B cell (primary cell): ENCODE measurements around the gene CDC42SE1.

Experiments used
- EZH2 ChIP-seq: IDR thresholded peaks from 2 replicates; pipeline ENCODE4 v1.6.1; 2012; ENCODE audit warnings: borderline replicate concordance, low read depth, mild to moderate bottlenecking, moderate library complexity, low read length; ENCODE audit not compliant: insufficient read depth, poor library complexity, severe bottlenecking
- TF ChIP-seq, protein P1 (sequence below): fragments of 200-600 bp; IDR thresholded peaks from one replicate; pipeline ENCODE4 v1.8.0; 2022; ENCODE audit warnings: antibody characterized with exemption, mild to moderate bottlenecking

DNA sequence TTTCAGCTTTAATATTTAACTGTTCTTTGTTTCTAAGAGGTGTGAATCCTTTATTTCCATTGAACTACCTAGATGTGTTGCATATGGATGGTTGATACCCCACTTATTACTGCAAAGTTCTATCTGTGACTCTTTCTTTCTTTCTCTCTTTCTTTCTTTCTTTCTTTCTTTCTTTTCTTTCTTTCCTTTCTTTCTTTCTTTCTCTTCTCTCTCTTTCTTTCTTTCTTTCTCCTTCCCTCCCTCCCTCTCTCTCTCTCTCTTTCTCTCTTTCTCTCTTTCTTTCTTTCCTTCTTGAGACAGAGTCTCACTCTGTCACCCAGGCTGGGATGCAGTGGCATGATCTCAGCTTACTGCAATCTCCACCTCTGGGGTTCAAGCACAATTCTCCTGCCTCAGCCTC, 45.2 kb upstream of the CDC42SE1 start:
- TF ChIP-seq EZH2: no peak
- TF ChIP-seq, protein P1, sequence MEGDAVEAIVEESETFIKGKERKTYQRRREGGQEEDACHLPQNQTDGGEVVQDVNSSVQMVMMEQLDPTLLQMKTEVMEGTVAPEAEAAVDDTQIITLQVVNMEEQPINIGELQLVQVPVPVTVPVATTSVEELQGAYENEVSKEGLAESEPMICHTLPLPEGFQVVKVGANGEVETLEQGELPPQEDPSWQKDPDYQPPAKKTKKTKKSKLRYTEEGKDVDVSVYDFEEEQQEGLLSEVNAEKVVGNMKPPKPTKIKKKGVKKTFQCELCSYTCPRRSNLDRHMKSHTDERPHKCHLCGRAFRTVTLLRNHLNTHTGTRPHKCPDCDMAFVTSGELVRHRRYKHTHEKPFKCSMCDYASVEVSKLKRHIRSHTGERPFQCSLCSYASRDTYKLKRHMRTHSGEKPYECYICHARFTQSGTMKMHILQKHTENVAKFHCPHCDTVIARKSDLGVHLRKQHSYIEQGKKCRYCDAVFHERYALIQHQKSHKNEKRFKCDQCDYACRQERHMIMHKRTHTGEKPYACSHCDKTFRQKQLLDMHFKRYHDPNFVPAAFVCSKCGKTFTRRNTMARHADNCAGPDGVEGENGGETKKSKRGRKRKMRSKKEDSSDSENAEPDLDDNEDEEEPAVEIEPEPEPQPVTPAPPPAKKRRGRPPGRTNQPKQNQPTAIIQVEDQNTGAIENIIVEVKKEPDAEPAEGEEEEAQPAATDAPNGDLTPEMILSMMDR: no peak
